HG03064 (cell line): Measurements from ENCODE around the gene DUOXA2.

Experiments
- ATAC-seq: cut with Tn5 transposase; IDR thresholded peaks from one replicate; pipeline ENCODE4 v1.9.1; 2021; ENCODE audit warnings: low read depth; ENCODE audit not compliant: unreplicated experiment

DUOXA2 gene

GRCh38 chr15:45116482-45117307 is 2.6 kb downstream of the DUOXA2 start:
- no peak for ATAC-seq

GRCh38 chr15:45117308-45118130 is 3.4 kb downstream of the DUOXA2 start:
- peak; percentile 29 for ATAC-seq

GRCh38 chr15:45118131-45118588 is 4.0 kb downstream of the DUOXA2 start:
- ATAC-seq: peak; percentile 97

- no peak for ATAC-seq
These were observed 4.9 kb downstream of the DUOXA2 start for GRCh38 chr15:45118996-45119395.

- no peak for ATAC-seq
These were observed 6.2 kb downstream of the DUOXA2 start for GRCh38 chr15:45120081-45120972.

- no peak for ATAC-seq
These were observed 6.9 kb downstream of the DUOXA2 start for GRCh38 chr15:45121020-45121419.

- no peak for ATAC-seq
These were observed 7.7 kb downstream of the DUOXA2 start for GRCh38 chr15:45121706-45122417.

GRCh38 chr15:45122719-45123118 is 8.6 kb downstream of the DUOXA2 start:
- no peak for ATAC-seq

GRCh38 chr15:45123397-45123796 is 9.3 kb downstream of the DUOXA2 start:
- ATAC-seq: no peak

GRCh38 chr15:45126535-45127158 is 12.5 kb downstream of the DUOXA2 start:
- ATAC-seq: no peak

GRCh38 chr15:45128971-45129639 is 15.0 kb downstream of the DUOXA2 start:
- no peak for ATAC-seq

- no peak for ATAC-seq
These were observed 15.6 kb downstream of the DUOXA2 start, which contains the start of the genes DUOX1 and DUOXA1 for GRCh38 chr15:45129651-45130129. Gene DUOX1, plus strand, starts transcription at chr15:45129994. Its CDS starts 1,973 bp downstream, at chr15:45131967. Gene DUOXA1, minus strand, starts transcription at chr15:45129879. Its CDS starts 6,865 bp downstream, at chr15:45123014.

GRCh38 chr15:45130291-45131000 is 16.3 kb downstream of the DUOXA2 start:
- no peak for ATAC-seq

GRCh38 chr15:45131510-45131909 is 17.4 kb downstream of the DUOXA2 start:
- ATAC-seq: no peak

GRCh38 chr15:45132844-45133560 is 18.9 kb downstream of the DUOXA2 start:
- no peak for ATAC-seq

GRCh38 chr15:45133561-45133920 is 19.4 kb downstream of the DUOXA2 start:
- ATAC-seq: no peak

- no peak for ATAC-seq
These were observed 19.9 kb downstream of the DUOXA2 start for GRCh38 chr15:45134046-45134445.
